Measurements from ENCODE around the gene PRKAA2.

The PRKAA2 gene

GRCh38 chr1:56644064-56644918 is 823 bp upstream of the PRKAA2 start:
- TF ChIP-seq, protein P1, sequence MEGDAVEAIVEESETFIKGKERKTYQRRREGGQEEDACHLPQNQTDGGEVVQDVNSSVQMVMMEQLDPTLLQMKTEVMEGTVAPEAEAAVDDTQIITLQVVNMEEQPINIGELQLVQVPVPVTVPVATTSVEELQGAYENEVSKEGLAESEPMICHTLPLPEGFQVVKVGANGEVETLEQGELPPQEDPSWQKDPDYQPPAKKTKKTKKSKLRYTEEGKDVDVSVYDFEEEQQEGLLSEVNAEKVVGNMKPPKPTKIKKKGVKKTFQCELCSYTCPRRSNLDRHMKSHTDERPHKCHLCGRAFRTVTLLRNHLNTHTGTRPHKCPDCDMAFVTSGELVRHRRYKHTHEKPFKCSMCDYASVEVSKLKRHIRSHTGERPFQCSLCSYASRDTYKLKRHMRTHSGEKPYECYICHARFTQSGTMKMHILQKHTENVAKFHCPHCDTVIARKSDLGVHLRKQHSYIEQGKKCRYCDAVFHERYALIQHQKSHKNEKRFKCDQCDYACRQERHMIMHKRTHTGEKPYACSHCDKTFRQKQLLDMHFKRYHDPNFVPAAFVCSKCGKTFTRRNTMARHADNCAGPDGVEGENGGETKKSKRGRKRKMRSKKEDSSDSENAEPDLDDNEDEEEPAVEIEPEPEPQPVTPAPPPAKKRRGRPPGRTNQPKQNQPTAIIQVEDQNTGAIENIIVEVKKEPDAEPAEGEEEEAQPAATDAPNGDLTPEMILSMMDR (conservative IDR thresholded peaks at IDR 0.05), result no peak
- TF ChIP-seq ZFX (IDR thresholded peaks at IDR 0.05), result no peak
- H3K27ac ChIP-seq, result peak overlapping the region; percentile 71

GRCh38 chr1:56645677-56646305 is 677 bp downstream of the PRKAA2 start:
- H3K27ac ChIP-seq, result peak overlapping the region; percentile 71
- TF ChIP-seq, protein P1 (conservative IDR thresholded peaks at IDR 0.05), result no peak
- no peak for TF ChIP-seq ZFX (IDR thresholded peaks at IDR 0.05)

GRCh38 chr1:56646611-56647010 is 1.5 kb downstream of the PRKAA2 start:
- TF ChIP-seq, protein P1 (conservative IDR thresholded peaks at IDR 0.05), result no peak
- TF ChIP-seq ZFX (IDR thresholded peaks at IDR 0.05), result no peak
- no peak overlapping the region for H3K27ac ChIP-seq

GRCh38 chr1:56647106-56647505 is 2.0 kb downstream of the PRKAA2 start:
- TF ChIP-seq, protein P1 (conservative IDR thresholded peaks at IDR 0.05), result no peak
- TF ChIP-seq ZFX (IDR thresholded peaks at IDR 0.05), result no peak
- no peak overlapping the region for H3K27ac ChIP-seq

- no peak overlapping the region for H3K27ac ChIP-seq
- no peak for TF ChIP-seq ZFX (IDR thresholded peaks at IDR 0.05)
- TF ChIP-seq, protein P1 (conservative IDR thresholded peaks at IDR 0.05), result no peak
Measured at GRCh38 chr1:56648546-56648945, 3.4 kb downstream of the PRKAA2 start.

GRCh38 chr1:56654126-56654923 is 9.2 kb downstream of the PRKAA2 start:
- H3K27ac ChIP-seq, result no peak overlapping the region
- TF ChIP-seq ZFX (IDR thresholded peaks at IDR 0.05), result no peak
- TF ChIP-seq, protein P1 (conservative IDR thresholded peaks at IDR 0.05), result no peak

Data from C4-2B (cell line).